ENCODE measurements around the gene MORN5. TPM values are rescaled to one million over a fixed set of nuclear protein-coding genes. Genes with fewer than 3 reads are reported as not detected.

The MORN5 gene
- total RNA-seq, 4 donors from 2014 or later = 1.8 TPM; not detected in 3

DNA sequence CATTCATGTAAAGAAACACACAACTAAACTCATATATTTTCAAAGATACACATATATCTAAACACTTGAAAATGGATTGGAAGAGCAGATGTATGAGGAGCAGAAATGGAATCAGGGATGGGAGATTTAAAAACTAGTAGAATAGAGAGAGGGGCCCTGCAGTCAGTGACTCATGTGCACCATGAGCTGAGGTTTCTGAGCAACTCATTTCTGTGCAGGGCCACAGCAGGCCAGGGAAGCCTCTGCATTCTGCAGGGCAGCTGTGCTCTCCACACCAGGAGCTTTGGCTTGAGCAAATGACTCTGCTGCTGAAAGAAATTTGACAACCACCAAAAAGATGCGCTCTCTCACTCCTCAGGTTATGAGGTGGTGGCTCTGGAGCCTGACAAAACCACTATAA lies 41.9 kb downstream of the MORN5 start:
- no peak overlapping the region for H3K4me3 ChIP-seq
- peaks cover 0 to 8% (median 0%) of the 10 kb centered on the region in 4 donors for H3K4me1 ChIP-seq
- no peak for DNase-seq (ENCODE audit: low spot score in 2 of 2)
- H3K27me3 ChIP-seq = peaks cover 0 to 17% of the 10 kb centered on the region in 2 donors
- TF ChIP-seq EP300 (IDR thresholded peaks at IDR 0.05) (no peak), POLR2A (IDR thresholded peaks at IDR 0.05) (no peak)
- TF ChIP-seq, protein P1, sequence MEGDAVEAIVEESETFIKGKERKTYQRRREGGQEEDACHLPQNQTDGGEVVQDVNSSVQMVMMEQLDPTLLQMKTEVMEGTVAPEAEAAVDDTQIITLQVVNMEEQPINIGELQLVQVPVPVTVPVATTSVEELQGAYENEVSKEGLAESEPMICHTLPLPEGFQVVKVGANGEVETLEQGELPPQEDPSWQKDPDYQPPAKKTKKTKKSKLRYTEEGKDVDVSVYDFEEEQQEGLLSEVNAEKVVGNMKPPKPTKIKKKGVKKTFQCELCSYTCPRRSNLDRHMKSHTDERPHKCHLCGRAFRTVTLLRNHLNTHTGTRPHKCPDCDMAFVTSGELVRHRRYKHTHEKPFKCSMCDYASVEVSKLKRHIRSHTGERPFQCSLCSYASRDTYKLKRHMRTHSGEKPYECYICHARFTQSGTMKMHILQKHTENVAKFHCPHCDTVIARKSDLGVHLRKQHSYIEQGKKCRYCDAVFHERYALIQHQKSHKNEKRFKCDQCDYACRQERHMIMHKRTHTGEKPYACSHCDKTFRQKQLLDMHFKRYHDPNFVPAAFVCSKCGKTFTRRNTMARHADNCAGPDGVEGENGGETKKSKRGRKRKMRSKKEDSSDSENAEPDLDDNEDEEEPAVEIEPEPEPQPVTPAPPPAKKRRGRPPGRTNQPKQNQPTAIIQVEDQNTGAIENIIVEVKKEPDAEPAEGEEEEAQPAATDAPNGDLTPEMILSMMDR (IDR thresholded peaks at IDR 0.05) = no peak
- WGBS, 2 donors = 95 to 100% methylated on average over 1 of the region's 1 CpG
- no peaks in the 10 kb centered on the region for H3K9me3 ChIP-seq
- no peak overlapping the region for H3K27ac ChIP-seq
- no peaks in the 10 kb centered on the region for H3K36me3 ChIP-seq

DNA sequence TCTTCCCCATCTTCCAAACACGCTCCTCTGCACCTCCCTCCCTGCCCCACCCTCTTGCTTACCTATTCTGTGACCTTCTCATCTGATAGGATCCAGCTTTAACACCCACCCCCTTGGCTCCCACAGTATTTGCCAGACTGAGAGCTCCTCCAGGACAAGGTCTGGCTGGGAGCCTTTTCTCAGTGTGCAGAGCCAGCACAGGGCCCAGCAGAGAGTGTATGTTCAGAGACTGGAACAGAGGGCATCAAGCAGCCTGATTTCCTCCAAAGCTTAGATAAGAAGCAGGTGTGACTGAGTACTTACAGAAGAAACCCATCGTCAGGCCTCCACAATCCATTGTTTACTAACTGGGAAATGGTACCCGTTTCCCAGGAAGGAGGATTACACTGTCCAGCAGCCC lies 42.4 kb downstream of the MORN5 start:
- DNase-seq (ENCODE audit: low spot score in 2 of 2) = no peak
- H3K9me3 ChIP-seq = no peaks in the 10 kb centered on the region
- TF ChIP-seq, protein P1 (IDR thresholded peaks at IDR 0.05) = no peak
- TF ChIP-seq POLR2A (IDR thresholded peaks at IDR 0.05) = no peak
- no peak for TF ChIP-seq EP300 (IDR thresholded peaks at IDR 0.05)
- no peaks in the 10 kb centered on the region for H3K36me3 ChIP-seq
- 63 to 85% methylated on average over 3 of the region's 3 CpGs for WGBS, 2 donors
- H3K27ac ChIP-seq = no peak overlapping the region
- H3K4me3 ChIP-seq = no peak overlapping the region
- peaks cover 0 to 9% (median 0%) of the 10 kb centered on the region in 4 donors for H3K4me1 ChIP-seq
- H3K27me3 ChIP-seq = peaks cover 0 to 13% of the 10 kb centered on the region in 2 donors

- TF ChIP-seq, protein P1 (IDR thresholded peaks at IDR 0.05) = no peak
- TF ChIP-seq EP300 (IDR thresholded peaks at IDR 0.05) = no peak
- TF ChIP-seq POLR2A (IDR thresholded peaks at IDR 0.05) = no peak
- H3K27ac ChIP-seq = no peak overlapping the region
- no peaks in the 10 kb centered on the region for H3K36me3 ChIP-seq
- WGBS, 2 donors = 78% methylated on average over 5 of the region's 5 CpGs
- H3K4me3 ChIP-seq = no peak overlapping the region
- peaks cover 0 to 1% of the 10 kb centered on the region in 2 donors for H3K27me3 ChIP-seq
- H3K4me1 ChIP-seq = peaks cover 0 to 9% (median 0%) of the 10 kb centered on the region in 4 donors
- no peak for DNase-seq (ENCODE audit: low spot score in 2 of 2)
- no peaks in the 10 kb centered on the region for H3K9me3 ChIP-seq
Observed at GRCh38 chr9:122204055-122204454, 44.3 kb downstream of the MORN5 start.

DNA sequence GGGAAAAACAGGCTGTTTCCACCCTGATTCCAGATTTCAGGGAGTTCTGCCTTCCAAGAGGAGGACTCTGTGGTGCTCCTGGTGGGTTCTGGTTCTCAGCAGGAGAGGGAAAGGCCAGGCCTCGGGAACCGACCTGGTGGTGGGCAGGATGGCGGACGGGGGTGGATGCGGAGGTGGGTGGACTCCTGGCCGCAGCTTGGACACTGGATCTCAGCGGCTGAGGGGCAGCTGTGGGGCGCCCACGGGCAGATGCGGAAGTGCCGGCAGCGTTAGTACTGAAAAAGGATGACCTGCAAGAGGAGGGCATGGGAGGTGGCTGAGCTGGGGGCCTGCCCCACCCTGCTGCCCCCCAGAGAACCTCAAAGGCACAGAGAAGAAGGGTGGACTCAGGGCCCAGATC lies 44.8 kb downstream of the MORN5 start:
- no peak for DNase-seq (ENCODE audit: low spot score in 2 of 2)
- peaks cover 0 to 5% of the 10 kb centered on the region in 2 donors for H3K27me3 ChIP-seq
- WGBS, 2 donors = 73 to 82% methylated on average over 12 of the region's 12 CpGs
- H3K27ac ChIP-seq = no peak overlapping the region
- H3K4me1 ChIP-seq = peaks cover 0 to 9% (median 0%) of the 10 kb centered on the region in 4 donors
- H3K4me3 ChIP-seq = no peak overlapping the region
- H3K9me3 ChIP-seq = no peaks in the 10 kb centered on the region
- H3K36me3 ChIP-seq = no peaks in the 10 kb centered on the region
- TF ChIP-seq, protein P1 (IDR thresholded peaks at IDR 0.05) = no peak
- TF ChIP-seq POLR2A (IDR thresholded peaks at IDR 0.05) = no peak
- TF ChIP-seq EP300 (IDR thresholded peaks at IDR 0.05) = no peak

DNA sequence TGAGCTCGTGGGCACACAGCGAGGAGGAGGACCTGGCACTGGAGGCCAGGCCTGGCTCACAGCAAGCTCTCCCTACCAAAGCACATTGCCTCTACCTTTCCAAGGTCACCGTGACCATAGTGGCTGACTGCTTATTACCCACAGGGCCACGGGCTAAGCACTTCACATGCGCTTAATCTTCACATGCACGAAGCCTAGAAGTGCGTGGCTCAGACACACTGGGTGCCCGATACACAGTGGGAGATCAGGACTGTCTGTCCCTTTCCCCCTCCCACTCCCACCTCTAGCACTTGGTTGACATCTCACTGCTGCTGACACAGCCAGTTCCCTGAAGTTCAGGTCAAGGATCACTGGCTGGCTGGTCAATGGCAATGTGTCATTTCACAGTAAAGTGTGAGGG lies 45.5 kb downstream of the MORN5 start:
- no peak for DNase-seq (ENCODE audit: low spot score in 2 of 2)
- TF ChIP-seq POLR2A (IDR thresholded peaks at IDR 0.05) = no peak
- no peak for TF ChIP-seq EP300 (IDR thresholded peaks at IDR 0.05)
- TF ChIP-seq, protein P1 (IDR thresholded peaks at IDR 0.05) = no peak
- WGBS, 2 donors = 93 to 97% methylated on average over 8 of the region's 8 CpGs

More for the DNA sequence above, 45.5 kb downstream of the MORN5 start:
- Histone ChIP-seq H3K4me3 (no peak overlapping the region), H3K4me1 (peaks cover 0 to 9% (median 0%) of the 10 kb centered on the region in 4 donors), H3K36me3 (no peaks in the 10 kb centered on the region), H3K27me3 (peaks cover 0 to 10% of the 10 kb centered on the region in 2 donors), H3K9me3 (no peaks in the 10 kb centered on the region), H3K27ac (no peak overlapping the region)

Measured in tibial nerve (tissue), 4 donors.